A549 (cell line): ENCODE measurements around the gene ATP5PO. TPM values are rescaled to one million over a fixed set of nuclear protein-coding genes. Genes with fewer than 3 reads are reported as not detected.

ENCODE experiments used
- ATAC-seq, 2 experiments: fragments of 200-7000 bp in 1 of 2; fragments of >200 bp in 1 of 2; cut with Nextera tagmentation in 1 of 2; cut with Tn5 transposase in 1 of 2; 3 replicates each; pipeline versions ENCODE4 v1.8.0 to v1.9.1; 2018 to 2020; ENCODE audit warnings: mild to moderate bottlenecking in 1 of 2, moderate library complexity in 1 of 2
- CTCF ChIA-PET: fragments of 300-600 bp; sonication (Branson Sonifier 250); formaldehyde crosslinking; extraction: SDS; loops from one replicate; lab custom pipeline; 2021; ENCODE audit warnings: antibody characterized with exemption, inconsistent platforms; lab: Yijun Ruan, JAX
- POLR2A ChIA-PET: fragments of 350-600 bp; formaldehyde crosslinking; extraction: SDS; loops from one replicate; lab custom pipeline; 2021; ENCODE audit warnings: antibody characterized with exemption, inconsistent platforms; lab: Yijun Ruan, JAX
- DNase-seq, 2 experiments: peaks; one replicate each; pipeline versions ENCODE4 v3.0.0 to v3.0.0-alpha.2; 2011 to 2016; ENCODE audit warnings: low read depth in 1 of 2, low spot score in 1 of 2
- FAIRE-seq: peaks from 2 replicates; lab custom pipeline; 2011; peaks lifted over from hg19 to GRCh38; lab: Jason Lieb, UNC
- H3K27ac ChIP-seq, 2 experiments: fragments of >200 bp; sonication (Bioruptor Twin); formaldehyde crosslinking; 3 replicates each; pipeline ENCODE4 v1.5.1; 2016 to 2017
- H3K4me1 ChIP-seq: fragments of >200 bp; sonication (Bioruptor Twin); formaldehyde crosslinking; 3 replicates; pipeline ENCODE4 v1.6.1; 2016
- H3K4me2 ChIP-seq: fragments of >200 bp; sonication (Bioruptor Twin); formaldehyde crosslinking; 3 replicates; pipeline ENCODE4 v1.6.1; 2016
- H3K4me3 ChIP-seq: fragments of >200 bp; sonication (Bioruptor Twin); formaldehyde crosslinking; 3 replicates; pipeline ENCODE4 v1.5.1; 2016
- H3K9me3 ChIP-seq: fragments of >200 bp; sonication (Bioruptor Twin); formaldehyde crosslinking; 3 replicates; pipeline ENCODE4 v1.6.1; 2016
- ATOH8 ChIP-seq: fragments of 250-450 bp; sonication (Bioruptor Pico); IDR thresholded peaks from 2 replicates; pipeline ENCODE4 v1.5.0; 2020; ENCODE audit warnings: low read depth, mild to moderate bottlenecking, moderate library complexity
- CBX2 ChIP-seq: fragments of 200-600 bp; sonication (generic); IDR thresholded peaks from 2 replicates; pipeline ENCODE4 v1.6.1; 2016; ENCODE audit warnings: low read depth, mild to moderate bottlenecking, borderline replicate concordance
- E2F6 ChIP-seq: IDR thresholded peaks from 2 replicates; pipeline ENCODE4 v1.6.1; 2012; ENCODE audit warnings: low read depth, borderline replicate concordance
- EP300 ChIP-seq, 2 experiments: fragments of >200 bp; sonication (Bioruptor Twin); formaldehyde crosslinking; IDR thresholded peaks; 2 replicates in 1 of 2; 3 replicates in 1 of 2; pipeline ENCODE4 v1.6.1; 2016 to 2017
- FOXS1 ChIP-seq: fragments of 250-450 bp; sonication (Bioruptor Pico); IDR thresholded peaks from 2 replicates; pipeline ENCODE4 v1.5.0; 2020; ENCODE audit warnings: mild to moderate bottlenecking, moderate library complexity
- HEYL ChIP-seq: fragments of 250-450 bp; sonication (Bioruptor Pico); IDR thresholded peaks from 2 replicates; pipeline ENCODE4 v1.8.0; 2021; ENCODE audit warnings: mild to moderate bottlenecking, moderate library complexity
- HMGXB4 ChIP-seq: fragments of 250-450 bp; sonication (Bioruptor Pico); IDR thresholded peaks from 2 replicates; pipeline ENCODE4 v1.5.0; 2021; ENCODE audit warnings: mild to moderate bottlenecking, moderate library complexity, borderline replicate concordance
- HOXA7 ChIP-seq: fragments of 250-450 bp; sonication (Bioruptor Pico); IDR thresholded peaks from 2 replicates; pipeline ENCODE4 v1.5.0; 2020; ENCODE audit warnings: mild to moderate bottlenecking, moderate library complexity
- HOXB5 ChIP-seq: fragments of 250-450 bp; sonication (Bioruptor Pico); IDR thresholded peaks from 2 replicates; pipeline ENCODE4 v1.5.0; 2020; ENCODE audit warnings: mild to moderate bottlenecking, moderate library complexity
- JUNB ChIP-seq: fragments of >200 bp; sonication (Bioruptor Twin); formaldehyde crosslinking; IDR thresholded peaks from 2 replicates; pipeline ENCODE4 v1.6.1; 2016
- MYC ChIP-seq: IDR thresholded peaks from 2 replicates; pipeline ENCODE4 v1.6.1; 2012; ENCODE audit warnings: mild to moderate bottlenecking, inconsistent platforms, low read length, improper control_type of control experiment, borderline replicate concordance
- POLR2AphosphoS2 ChIP-seq: conservative IDR thresholded peaks from 2 replicates; pipeline ENCODE4 v1.6.1; 2012; ENCODE audit warnings: low read length, improper control_type of control experiment, inconsistent platforms
- RAD21 ChIP-seq, 2 experiments: fragments of >200 bp in 1 of 2; sonication (Bioruptor Twin) in 1 of 2; formaldehyde crosslinking in 1 of 2; IDR thresholded peaks in 1 of 2; conservative IDR thresholded peaks in 1 of 2; 2 replicates in 1 of 2; 3 replicates in 1 of 2; pipeline ENCODE4 v1.6.1; 2012 to 2018; ENCODE audit warnings: inconsistent platforms in 1 of 2
- RCOR1 ChIP-seq: fragments of 150-350 bp; IDR thresholded peaks from 2 replicates; pipeline ENCODE4 v1.6.1; 2014; ENCODE audit warnings: antibody characterized with exemption, low read length, low read depth
- RFX5 ChIP-seq: fragments of 450-650 bp; IDR thresholded peaks from 2 replicates; pipeline ENCODE4 v1.7.1; 2014; ENCODE audit warnings: antibody characterized with exemption, mild to moderate bottlenecking, moderate library complexity
- SREBF2 ChIP-seq: fragments of 450-650 bp; IDR thresholded peaks from 2 replicates; pipeline ENCODE4 v1.6.1; 2014; ENCODE audit warnings: mild to moderate bottlenecking, moderate library complexity
- TFCP2L1 ChIP-seq: fragments of 250-450 bp; sonication (Bioruptor Pico); IDR thresholded peaks from 2 replicates; pipeline ENCODE4 v1.5.0; 2021; ENCODE audit warnings: mild to moderate bottlenecking
- TP53 ChIP-seq: fragments of 250-450 bp; sonication (Bioruptor Pico); IDR thresholded peaks from 2 replicates; pipeline ENCODE4 v1.5.0; 2021; ENCODE audit warnings: mild to moderate bottlenecking, moderate library complexity
- WGBS: methylation state at CpG from one replicate; pipeline ENCODE4 v1.1.6; 2017; ENCODE audit errors: missing lambda C conversion rate; 5-methylcytosine and 5-hydroxymethylcytosine counted together
- polyA plus RNA-seq, 4 experiments: library from polyadenylated mRNA; depleted of rRNA in 3 of 4; stranded (reverse); fragments of >200 nt; fragmentation: RNase III in 1 of 4; extraction: RNeasy Plus Mini Kit Qiagen cat#74134 plus additional on column Dnase treatment in 1 of 4; gene quantifications; 2 replicates in 3 of 4; 3 replicates in 1 of 4; pipeline ENCODE4 v1.2.3, GENCODE V29; 2011 to 2017
- TF ChIP-seq, protein P1 (sequence below): IDR thresholded peaks from 2 replicates; pipeline ENCODE4 v1.6.1; 2012

The ATP5PO gene
- polyA plus RNA-seq, 2 of the 4 experiments (the other 2 are of a cell fraction) = 143 to 252 TPM

GRCh38 chr21:33897098-33897497 lies 18.5 kb downstream of the ATP5PO start:
- no peak for DNase-seq
- no peak overlapping the region for H3K4me3 ChIP-seq
- peaks cover 3% of the 10 kb centered on the region; the same call in 1 of the 3 replicates for H3K4me1 ChIP-seq
- WGBS = 82% methylated on average over 5 of the region's 5 CpGs
- H3K4me2 ChIP-seq = no peak overlapping the region
- FAIRE-seq = no peak
- no peak for ATAC-seq
- ChIA-PET POLR2A (no interaction called here), CTCF (interaction anchor here (2.1 kb wide), 2 partner anchors 20 to 291 kb away, joined by 4 to 9 read pairs; no protein-coding TSS in a partner anchor)
- no peaks in the 10 kb centered on the region for H3K9me3 ChIP-seq
- no peak for TF ChIP-seq HEYL (CRISPR knock-in tag)
- TF ChIP-seq RFX5 = no peak
- TF ChIP-seq CBX2 = no peak
- TF ChIP-seq TP53 (CRISPR knock-in tag) = no peak
- no peak for TF ChIP-seq HMGXB4
- TF ChIP-seq RCOR1 = no peak
- no peak for TF ChIP-seq MYC
- TF ChIP-seq, protein P1, sequence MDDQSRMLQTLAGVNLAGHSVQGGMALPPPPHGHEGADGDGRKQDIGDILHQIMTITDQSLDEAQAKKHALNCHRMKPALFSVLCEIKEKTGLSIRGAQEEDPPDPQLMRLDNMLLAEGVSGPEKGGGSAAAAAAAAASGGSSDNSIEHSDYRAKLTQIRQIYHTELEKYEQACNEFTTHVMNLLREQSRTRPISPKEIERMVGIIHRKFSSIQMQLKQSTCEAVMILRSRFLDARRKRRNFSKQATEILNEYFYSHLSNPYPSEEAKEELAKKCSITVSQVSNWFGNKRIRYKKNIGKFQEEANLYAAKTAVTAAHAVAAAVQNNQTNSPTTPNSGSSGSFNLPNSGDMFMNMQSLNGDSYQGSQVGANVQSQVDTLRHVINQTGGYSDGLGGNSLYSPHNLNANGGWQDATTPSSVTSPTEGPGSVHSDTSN = no peak
- no peak for TF ChIP-seq EP300 (IDR thresholded peaks at IDR 0.05)
- TF ChIP-seq E2F6 = no peak
- no peak for TF ChIP-seq POLR2AphosphoS2
- TF ChIP-seq HOXB5 = no peak
- TF ChIP-seq ATOH8 (CRISPR knock-in tag) = no peak
- TF ChIP-seq HOXA7 (CRISPR knock-in tag) = no peak
- no peak for TF ChIP-seq TFCP2L1 (CRISPR knock-in tag)
- TF ChIP-seq FOXS1 (CRISPR knock-in tag) = no peak
- H3K27ac ChIP-seq = no peak overlapping the region

DNA sequence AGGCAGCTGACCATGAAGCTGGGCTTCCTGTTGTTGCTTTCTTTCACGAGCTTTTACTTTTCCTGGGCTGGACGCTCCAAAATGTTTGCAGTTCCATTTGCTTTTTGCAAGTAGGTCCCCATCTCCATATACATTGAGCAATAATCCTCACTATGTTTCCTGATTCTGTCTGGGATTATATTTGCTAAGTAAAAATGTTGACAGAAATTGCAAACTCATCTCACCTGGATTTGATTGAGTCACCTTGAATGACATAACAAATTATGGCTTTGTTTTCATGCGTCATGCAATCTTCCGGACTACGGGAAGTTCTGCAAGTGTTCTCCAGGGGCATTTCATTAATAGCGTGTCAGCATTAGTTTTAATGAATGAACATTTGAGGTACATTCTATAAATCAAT lies 18.9 kb downstream of the ATP5PO start:
- H3K4me3 ChIP-seq = no peak overlapping the region
- ATAC-seq (no peak), FAIRE-seq (no peak), DNase-seq (no peak)
- WGBS = 87% methylated on average over 6 of the region's 6 CpGs
- H3K27ac ChIP-seq = no peak overlapping the region
- no peak overlapping the region for H3K4me2 ChIP-seq
- TF ChIP-seq ATOH8 (CRISPR knock-in tag) (no peak), SREBF2 (no peak), RAD21 (conservative IDR thresholded peaks at IDR 0.05 in 1 of 2, IDR thresholded peaks at IDR 0.05 in 1 of 2) (no peak), JUNB (no peak)
- ChIA-PET POLR2A (no interaction called here), CTCF (interaction anchor here (2.1 kb wide), 2 partner anchors 21 to 291 kb away, joined by 4 to 9 read pairs; no protein-coding TSS in a partner anchor)
- H3K9me3 ChIP-seq = no peaks in the 10 kb centered on the region
- peaks cover 3% of the 10 kb centered on the region; the same call in 1 of the 3 replicates for H3K4me1 ChIP-seq
